Measurements from ENCODE around the gene CD14. TPM values are rescaled to one million over a fixed set of nuclear protein-coding genes. Genes with fewer than 3 reads are reported as not detected.

The CD14 gene
- total RNA-seq, 1 experiment from 2014 or later, result 0.63 TPM

- TF ChIP-seq, protein P1, sequence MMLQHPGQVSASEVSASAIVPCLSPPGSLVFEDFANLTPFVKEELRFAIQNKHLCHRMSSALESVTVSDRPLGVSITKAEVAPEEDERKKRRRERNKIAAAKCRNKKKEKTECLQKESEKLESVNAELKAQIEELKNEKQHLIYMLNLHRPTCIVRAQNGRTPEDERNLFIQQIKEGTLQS (CRISPR knock-in tag; conservative IDR thresholded peaks at IDR 0.05), result no peak
- no peak for TF ChIP-seq IRF2 (CRISPR knock-in tag; IDR thresholded peaks at IDR 0.05; ENCODE audit: borderline replicate concordance, low read depth)
- TF ChIP-seq NR2C2 (CRISPR knock-in tag; IDR thresholded peaks at IDR 0.05), result no peak
- TF ChIP-seq SP1 (CRISPR knock-in tag; conservative IDR thresholded peaks at IDR 0.05), result no peak
- no peak for TF ChIP-seq ARID4B (CRISPR knock-in tag; IDR thresholded peaks at IDR 0.05; ENCODE audit: borderline replicate concordance)
These were observed 4.6 kb upstream of the CD14 start (continued) for GRCh38 chr5:140637371-140638100.

- H3K27me3 Mint-ChIP-seq (ENCODE audit: low read depth), result peaks cover 31% of the 10 kb centered on the region
- TF ChIP-seq, protein P1 (CRISPR knock-in tag; conservative IDR thresholded peaks at IDR 0.05), result no peak
- TF ChIP-seq, protein P2, sequence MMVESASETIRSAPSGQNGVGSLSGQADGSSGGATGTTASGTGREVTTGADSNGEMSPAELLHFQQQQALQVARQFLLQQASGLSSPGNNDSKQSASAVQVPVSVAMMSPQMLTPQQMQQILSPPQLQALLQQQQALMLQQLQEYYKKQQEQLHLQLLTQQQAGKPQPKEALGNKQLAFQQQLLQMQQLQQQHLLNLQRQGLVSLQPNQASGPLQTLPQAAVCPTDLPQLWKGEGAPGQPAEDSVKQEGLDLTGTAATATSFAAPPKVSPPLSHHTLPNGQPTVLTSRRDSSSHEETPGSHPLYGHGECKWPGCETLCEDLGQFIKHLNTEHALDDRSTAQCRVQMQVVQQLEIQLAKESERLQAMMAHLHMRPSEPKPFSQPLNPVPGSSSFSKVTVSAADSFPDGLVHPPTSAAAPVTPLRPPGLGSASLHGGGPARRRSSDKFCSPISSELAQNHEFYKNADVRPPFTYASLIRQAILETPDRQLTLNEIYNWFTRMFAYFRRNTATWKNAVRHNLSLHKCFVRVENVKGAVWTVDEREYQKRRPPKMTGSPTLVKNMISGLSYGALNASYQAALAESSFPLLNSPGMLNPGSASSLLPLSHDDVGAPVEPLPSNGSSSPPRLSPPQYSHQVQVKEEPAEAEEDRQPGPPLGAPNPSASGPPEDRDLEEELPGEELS (CRISPR knock-in tag; IDR thresholded peaks at IDR 0.05), result no peak
- TF ChIP-seq MXD4 (CRISPR knock-in tag; IDR thresholded peaks at IDR 0.05; ENCODE audit: borderline replicate concordance) (no peak), NR1H2 (CRISPR knock-in tag; IDR thresholded peaks at IDR 0.05) (no peak), ZBTB21 (CRISPR knock-in tag; IDR thresholded peaks at IDR 0.05; ENCODE audit: borderline replicate concordance) (no peak), NR3C1 (CRISPR knock-in tag; conservative IDR thresholded peaks at IDR 0.05; ENCODE audit: low read depth) (no peak), ZNF416 (CRISPR knock-in tag; IDR thresholded peaks at IDR 0.05) (no peak), E2F5 (CRISPR knock-in tag; IDR thresholded peaks at IDR 0.05) (no peak), AR (CRISPR knock-in tag; IDR thresholded peaks at IDR 0.05) (no peak), SMAD4 (CRISPR knock-in tag; IDR thresholded peaks at IDR 0.05) (no peak), GTF2I (CRISPR knock-in tag; conservative IDR thresholded peaks at IDR 0.05) (no peak), PRDM15 (CRISPR knock-in tag; IDR thresholded peaks at IDR 0.05) (no peak)
- H3K27ac Mint-ChIP-seq, result no peak overlapping the region
- CTCF ChIA-PET, result interaction anchor here (0.6 to 2.1 kb wide), 21 partner anchors 12 to 396 kb away, joined by 3 to 20 read pairs (median 4); partner anchors contain the start of genes APBB3, EIF4EBP3, HBEGF and IK
- peaks cover 6% of the 10 kb centered on the region; the same call in 1 of the 2 replicates for H3K36me3 Mint-ChIP-seq
- ATAC-seq (no peak), DNase-seq (ENCODE audit: low spot score) (no peak)
- H3K4me1 Mint-ChIP-seq, result peaks cover 17% of the 10 kb centered on the region
- H3K4me3 Mint-ChIP-seq, result no peak overlapping the region
- POLR2A ChIA-PET, result interaction anchor here (0.6 to 1.0 kb wide), 3 partner anchors 12 to 88 kb away, joined by 3 to 5 read pairs (median 3); partner anchors contain the start of genes EIF4EBP3 and IK
- peaks cover 19% of the 10 kb centered on the region for H3K9me3 Mint-ChIP-seq
These were observed 2.6 kb upstream of the CD14 start for GRCh38 chr5:140635291-140636257.

Measured in WTC11 (cell line).